AG09309 (cell line): Measurements from ENCODE around the gene CXorf58.

Experiments used
- DNase-seq: peaks from one replicate; pipeline ENCODE4 v3.0.0-alpha.2; 2010; ENCODE audit warnings: low read depth
- H3K4me3 ChIP-seq: 2 replicates; pipeline ENCODE4 v1.5.1; 2011; ENCODE audit warnings: mild to moderate bottlenecking, low read depth, low read length, moderate library complexity; ENCODE audit not compliant: control insufficient read depth
- CTCF ChIP-seq: IDR thresholded peaks from 2 replicates; pipeline ENCODE4 v1.5.1; 2011; ENCODE audit warnings: mild to moderate bottlenecking, low read depth, low read length, inconsistent platforms; ENCODE audit not compliant: insufficient read depth, control insufficient read depth; ENCODE audit errors: missing control alignments

CXorf58 gene

DNA sequence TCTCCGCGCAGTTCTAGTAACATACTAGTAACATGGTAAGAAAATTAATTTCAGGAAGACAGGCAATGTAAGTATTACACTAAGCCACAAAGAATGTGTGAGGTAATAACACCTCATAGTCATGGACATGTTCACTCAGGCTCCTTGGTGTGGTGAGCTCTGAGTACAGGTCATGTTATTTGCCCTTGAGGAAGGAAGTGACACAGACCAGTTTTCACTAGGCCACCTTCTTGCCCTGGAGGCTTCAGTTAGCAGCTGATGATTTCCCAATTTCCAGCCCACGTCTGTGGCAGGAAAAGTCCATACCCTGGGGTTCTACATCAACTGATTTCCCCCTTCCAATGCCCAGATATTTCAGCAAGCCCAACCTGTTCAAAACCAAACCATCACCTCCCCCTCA is 6.7 kb upstream of the CXorf58 start:
- TF ChIP-seq CTCF = no peak
- no peak overlapping the region for H3K4me3 ChIP-seq

GRCh38 chrX:23901805-23902204 is 6.0 kb upstream of the CXorf58 start:
- TF ChIP-seq CTCF = peak; percentile 60
- H3K4me3 ChIP-seq = no peak overlapping the region
- DNase-seq = no peak

More for the DNA sequence above, 6.7 kb upstream of the CXorf58 start:
- DNase-seq = no peak

DNA sequence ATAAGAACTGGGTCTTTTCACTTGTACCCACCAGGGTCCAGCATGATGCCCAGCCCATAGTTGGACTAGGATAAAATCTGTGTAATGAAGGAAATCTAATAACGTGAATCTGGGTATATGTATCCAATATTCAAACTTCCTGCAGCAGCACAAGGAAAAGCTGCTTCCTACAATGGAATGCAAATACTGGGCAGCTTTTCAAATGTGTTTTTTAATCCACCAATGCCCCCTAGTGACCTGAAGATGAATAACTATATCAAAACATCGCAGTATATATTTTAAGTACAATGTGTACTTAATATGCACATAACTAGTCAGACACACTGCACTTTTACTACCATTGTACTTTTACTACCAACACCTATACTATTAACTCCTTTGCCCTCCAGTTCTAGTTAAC is 5.4 kb upstream of the CXorf58 start:
- DNase-seq = no peak
- H3K4me3 ChIP-seq = no peak overlapping the region

GRCh38 chrX:23904096-23904495 is 3.7 kb upstream of the CXorf58 start:
- no peak overlapping the region for H3K4me3 ChIP-seq
- TF ChIP-seq CTCF = no peak
- DNase-seq = no peak

More for the DNA sequence above, 5.4 kb upstream of the CXorf58 start:
- peak; percentile 42 for TF ChIP-seq CTCF

DNA sequence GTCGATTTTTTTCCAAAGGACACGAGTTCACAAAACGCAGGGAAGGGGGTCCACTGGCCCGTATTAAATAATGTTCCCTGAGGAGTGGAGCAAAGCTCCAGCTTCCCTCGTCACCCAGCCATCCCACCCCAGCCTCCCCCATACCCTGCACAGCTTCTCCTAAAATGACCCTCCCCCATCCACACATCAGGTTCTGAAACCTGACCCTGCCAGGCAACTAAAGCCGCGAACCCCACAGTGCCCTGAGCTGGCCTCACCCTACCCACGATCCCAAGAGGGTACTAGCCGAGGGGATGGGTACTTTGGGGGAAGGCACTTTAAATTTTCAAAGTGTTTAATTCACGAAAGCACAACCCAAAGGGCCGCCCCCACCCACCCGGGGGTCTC is 702 bp upstream of the CXorf58 start:
- peak overlapping the region; percentile 62 for H3K4me3 ChIP-seq
- no peak for TF ChIP-seq CTCF
- no peak for DNase-seq

- TF ChIP-seq CTCF = peak; percentile 35
- DNase-seq = no peak
- no peak overlapping the region for H3K4me3 ChIP-seq
These were observed 606 bp downstream of the CXorf58 start for GRCh38 chrX:23908219-23909004.
